Fibroblast of upper back skin (primary cell): Measurements from ENCODE around the gene STT3A.
"Not testable (repeated sequence)": the region's sequence is repeated elsewhere in the genome, so short reads cannot be mapped to it uniquely, and the experiment has no call there.

ENCODE experiments used
- DNase-seq: peaks from one replicate; pipeline ENCODE4 v3.0.0-alpha.2; 2013

STT3A gene

DNA sequence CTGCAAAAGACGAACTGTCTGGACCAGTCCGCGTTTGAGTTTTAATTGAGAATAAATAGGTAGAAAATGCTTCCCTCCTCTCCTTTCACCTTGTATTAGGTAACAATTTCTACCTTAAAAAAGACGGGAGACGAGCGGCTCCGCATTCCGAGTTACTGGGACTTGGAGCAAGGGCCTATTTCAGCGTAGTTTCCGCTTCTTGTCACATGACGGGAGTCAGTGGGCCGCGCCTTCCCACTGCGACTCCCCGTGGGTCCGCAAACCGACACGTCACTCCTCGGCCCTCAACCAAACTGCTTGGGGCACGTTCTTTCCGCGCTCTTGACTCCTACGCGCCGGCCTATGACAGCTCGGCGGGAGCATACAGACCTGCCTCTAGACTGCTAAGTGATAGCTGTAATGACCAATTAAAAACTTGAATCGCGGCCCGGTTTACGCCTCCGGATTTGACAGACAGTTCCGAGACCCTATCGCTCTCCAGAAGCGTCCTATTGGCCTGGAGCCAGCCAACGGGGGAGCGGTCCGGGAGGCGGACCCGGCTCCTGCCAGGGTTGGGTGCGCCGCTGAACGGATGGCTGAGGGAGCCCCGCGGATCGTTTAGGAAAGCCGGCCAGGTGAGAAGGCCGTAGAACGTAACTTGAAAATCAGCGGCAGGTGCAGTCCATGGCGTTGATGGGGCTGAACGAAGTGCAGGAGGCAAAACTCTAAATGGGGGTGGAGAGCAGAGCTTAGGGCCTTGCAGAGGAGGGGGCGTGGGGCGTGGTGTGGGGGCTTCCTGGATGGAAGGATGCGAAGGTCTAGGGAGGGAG lies at the start of gene STT3A:
Gene STT3A, plus strand, starts transcription at position 548 of the 809 bp plus-strand sequence. CDS start 3,064 bp downstream, outside the sequence.
- peak; percentile 100 for DNase-seq

DNA sequence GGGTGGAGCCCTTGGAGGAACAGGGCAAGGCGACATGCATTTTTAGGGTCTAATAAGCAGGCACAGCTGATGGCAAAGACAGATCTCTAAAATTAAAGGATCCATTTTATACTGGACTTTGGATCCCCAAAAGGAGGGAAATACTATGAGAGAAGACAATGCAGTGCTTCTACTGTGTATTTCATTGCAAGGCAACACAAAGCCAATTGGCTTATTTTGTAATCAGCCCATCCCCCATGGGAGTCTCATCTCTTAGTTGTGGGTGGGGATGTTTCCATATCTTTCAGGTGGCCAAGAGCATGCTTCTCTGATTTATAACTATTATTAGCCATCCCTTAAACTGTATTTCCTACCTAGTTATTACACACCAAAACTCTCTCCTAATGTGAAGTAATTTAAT lies 41.9 kb upstream of the STT3A start:
- DNase-seq, result no peak

DNA sequence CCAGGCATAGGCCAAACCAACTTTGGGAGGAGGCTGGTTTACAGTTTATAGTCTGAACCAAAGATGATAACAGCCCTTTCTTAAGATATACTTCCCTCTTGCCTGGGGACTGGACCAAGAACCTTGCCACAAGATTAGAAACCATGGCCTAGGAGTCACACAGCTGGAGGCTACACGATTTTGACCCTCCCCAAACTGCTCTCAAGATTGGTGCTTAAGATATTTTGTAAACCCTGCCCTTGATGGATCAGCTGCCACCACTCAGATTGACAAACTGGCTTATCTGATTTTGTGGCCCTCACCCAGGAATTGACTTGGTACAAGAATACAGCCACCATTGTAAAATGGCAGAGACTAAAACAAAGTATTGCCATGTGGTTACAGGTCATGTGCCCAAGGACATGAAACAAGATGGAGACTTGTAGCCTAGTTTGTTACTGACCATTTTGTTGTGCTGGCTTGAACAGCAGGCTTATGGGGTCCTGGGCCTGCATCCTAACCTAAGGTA lies 40.8 kb upstream of the STT3A start:
- DNase-seq, result no peak

DNA sequence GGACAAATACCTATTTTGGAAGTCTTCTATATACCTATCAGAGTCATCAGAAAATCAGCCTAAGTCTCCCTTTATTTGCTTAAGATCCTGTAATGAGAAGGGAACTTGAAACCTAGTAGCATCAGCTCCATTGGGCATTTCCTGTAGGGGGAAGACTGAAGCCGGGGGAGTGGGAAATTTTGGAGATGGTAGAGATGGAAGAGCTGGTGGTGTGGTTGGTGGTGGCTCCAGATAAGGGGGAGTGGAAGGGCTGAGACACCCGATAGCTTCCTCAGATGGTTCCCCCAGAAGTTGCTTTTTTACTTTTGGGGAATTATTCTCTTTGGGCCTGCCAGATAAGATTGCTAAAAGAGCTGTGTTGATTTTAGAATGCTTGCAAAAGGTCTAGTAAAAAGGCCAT lies 39.7 kb upstream of the STT3A start:
- DNase-seq, result no peak

DNA sequence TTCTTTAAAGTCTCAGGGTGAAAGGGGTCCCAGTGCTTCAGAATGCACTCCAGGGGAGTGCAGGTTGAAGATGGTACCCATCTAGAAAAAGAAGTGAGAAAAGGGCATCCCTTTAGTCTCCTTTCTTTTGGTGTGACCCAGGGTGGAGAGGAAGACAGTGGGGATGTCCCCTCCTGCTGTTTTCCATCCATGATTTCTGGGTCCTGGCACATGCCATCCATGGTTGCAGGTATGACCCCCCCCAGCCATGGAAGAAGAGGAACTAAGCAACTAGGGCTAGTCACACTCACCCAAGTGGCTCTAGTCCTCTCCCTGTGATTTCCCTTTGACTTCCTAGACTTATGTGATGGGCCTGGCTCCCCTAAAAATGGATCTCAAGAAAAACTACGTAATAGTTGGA lies 39.3 kb upstream of the STT3A start:
- no peak for DNase-seq

DNA sequence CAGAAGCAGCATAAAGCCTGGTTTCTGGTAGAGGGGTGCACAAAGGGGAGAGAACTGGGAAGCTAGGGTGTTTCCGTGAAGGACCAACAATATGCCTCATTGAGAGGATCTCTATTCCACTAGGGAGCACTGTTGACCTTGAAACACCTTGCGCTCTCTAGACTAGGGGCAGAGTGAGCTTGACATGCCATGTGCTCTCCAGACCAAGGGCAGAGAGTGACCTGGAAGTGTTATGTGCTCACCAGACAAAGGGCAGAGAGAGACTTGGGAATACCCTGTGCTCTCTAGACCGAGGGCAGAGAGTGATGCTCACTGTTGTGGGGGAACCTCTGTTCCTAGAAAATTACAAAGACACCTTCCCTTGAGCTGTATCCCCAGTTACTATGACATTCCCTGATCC lies 38.6 kb upstream of the STT3A start:
- DNase-seq, result no peak

DNA sequence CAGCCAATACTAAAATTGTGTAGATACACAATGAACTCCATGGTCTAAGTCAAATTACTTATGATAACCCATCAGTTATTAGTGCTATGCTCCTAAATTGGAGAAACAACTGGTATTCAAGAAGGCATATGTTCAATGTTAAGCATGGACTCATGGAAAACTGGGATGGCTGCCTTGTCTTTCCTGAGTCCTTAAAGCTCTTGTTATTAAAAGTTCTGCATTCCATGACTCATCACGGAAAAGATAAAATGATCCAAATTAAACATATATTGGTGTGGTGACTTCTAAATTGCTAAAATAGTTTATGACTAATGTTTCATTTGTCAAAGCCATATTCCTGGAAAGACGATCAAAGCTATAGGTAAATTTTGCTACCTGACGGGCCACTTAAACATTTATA lies 32.8 kb upstream of the STT3A start:
- peak; percentile 2 for DNase-seq

DNA sequence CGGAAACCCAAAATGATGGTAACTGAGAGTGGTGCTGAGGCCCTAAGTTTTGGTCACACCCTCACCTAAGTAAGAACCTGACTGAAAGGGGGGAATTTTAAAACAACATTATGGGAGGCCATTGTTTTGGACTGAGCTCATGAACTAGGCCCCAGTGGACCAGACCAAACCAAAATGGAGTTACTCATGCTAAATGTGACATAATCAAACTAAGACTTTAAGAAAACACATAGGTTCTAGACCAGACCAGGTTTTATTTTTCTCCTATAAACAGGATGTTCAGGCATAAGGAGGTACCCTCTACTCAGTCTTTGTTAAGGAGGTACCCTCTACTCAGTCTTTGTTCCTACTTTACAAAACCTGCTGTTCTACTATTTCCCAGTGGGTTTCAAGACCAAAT lies 30.7 kb upstream of the STT3A start:
- DNase-seq, result no peak

DNA sequence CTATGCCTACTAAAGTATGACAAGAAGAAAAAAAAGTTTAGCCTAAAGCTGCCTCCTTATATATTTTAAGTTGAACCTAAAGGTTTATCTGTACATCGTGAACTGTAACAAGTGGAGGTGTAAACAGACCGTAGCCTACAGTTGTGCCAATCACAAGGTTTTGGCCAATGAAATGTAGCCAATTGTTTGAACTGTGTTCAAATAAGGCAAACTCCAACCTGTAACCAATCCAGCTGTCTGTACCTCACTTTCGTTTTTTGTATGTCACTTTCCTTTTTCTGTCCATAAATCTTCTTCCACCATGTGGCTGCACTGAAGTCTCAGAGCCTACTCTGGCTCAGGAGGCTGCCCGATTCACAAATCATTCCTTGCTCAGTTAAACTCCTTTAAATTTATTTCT lies 30.2 kb upstream of the STT3A start:
- DNase-seq, result no peak

DNA sequence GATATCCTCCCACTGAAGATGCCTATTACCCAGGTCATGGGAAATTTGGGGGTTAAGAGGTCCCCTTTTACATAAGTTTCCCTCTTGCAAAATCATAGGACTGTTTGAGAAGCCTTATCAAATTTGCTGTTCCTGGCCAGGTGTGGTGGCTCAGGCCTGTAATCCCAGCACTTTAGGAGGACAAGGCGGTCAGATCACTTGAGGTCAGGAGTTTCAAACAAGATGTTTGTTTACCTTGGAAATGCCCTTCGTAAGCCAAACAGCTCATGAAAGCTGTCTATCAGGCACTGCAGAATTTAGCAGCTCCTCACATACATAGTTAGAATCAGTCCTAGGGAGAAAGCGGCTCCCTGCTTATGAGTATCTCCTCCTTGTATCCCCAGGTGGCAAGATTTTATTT lies 28.3 kb upstream of the STT3A start:
- DNase-seq, result no peak

DNA sequence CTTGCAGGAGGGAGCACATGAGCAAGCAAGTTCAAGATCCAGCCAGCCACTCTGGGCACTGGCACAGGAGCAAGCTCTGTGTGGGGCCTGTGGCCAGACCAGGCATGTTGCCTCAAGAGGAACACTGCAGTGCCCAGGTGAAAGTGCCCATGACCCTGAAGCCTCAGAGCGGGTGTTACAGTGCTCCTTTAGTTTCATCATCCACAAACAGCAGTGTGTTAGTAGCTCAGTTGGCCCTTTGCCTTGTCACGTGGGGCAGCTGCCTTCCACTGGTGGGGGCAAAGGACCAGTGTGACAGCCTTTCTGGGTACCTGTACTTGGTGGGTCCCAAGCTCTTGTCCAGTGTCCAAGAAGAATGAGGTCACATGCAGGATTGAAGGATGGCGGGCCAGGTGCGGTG lies 26.4 kb upstream of the STT3A start:
- DNase-seq, result no peak

DNA sequence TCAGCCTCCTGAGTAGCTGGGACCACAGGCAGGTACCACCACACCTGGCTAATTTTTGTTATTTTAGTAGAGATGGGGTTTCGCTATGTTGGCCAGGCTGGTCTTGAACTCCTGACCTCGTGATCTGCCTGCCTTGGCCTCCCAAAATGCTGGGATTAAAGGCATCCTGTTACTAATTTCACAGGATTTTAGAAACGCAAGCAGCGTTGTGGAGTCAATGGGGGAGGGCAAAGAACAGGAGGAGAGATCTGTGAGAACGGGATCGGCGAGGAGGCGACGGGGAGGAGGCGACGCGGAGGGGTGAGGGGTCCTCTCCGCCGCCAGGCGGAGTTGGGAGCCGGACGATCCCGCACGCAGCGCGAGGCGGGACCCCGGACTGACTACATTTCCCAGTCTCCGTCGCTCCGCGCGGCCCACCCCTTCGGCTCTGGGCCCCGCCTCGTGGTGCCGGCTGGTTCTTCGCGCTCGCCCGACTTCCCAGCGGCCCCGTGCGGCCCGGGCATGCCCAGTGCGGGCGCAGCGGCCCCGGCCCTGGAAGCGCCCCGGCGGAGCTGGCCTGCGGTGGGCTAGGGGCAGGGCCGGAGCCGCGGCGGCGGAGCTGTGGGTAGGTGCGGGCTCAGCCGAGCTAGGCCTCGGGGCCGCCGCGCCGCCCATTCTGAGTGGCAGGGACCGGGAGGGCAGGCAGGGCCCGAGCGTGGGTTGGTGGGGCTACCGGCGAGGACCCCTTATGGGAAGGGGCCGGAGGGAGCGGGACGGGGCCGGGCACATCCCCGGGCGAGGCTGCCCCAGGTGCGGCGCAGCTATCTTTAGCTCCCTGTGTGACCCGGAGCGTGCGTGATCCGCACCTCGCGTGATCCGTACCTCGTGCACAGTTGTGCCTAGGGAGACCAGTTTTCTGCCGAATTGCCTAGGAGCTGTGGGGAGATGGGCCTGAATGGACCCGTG lies 23.4 kb upstream of the STT3A start, which contains the start of gene EI24:
Gene EI24, plus strand, starts transcription at position 508 of the 945 bp plus-strand sequence. CDS start 3,051 bp downstream, outside the sequence.
- peak; percentile 93 for DNase-seq

DNA sequence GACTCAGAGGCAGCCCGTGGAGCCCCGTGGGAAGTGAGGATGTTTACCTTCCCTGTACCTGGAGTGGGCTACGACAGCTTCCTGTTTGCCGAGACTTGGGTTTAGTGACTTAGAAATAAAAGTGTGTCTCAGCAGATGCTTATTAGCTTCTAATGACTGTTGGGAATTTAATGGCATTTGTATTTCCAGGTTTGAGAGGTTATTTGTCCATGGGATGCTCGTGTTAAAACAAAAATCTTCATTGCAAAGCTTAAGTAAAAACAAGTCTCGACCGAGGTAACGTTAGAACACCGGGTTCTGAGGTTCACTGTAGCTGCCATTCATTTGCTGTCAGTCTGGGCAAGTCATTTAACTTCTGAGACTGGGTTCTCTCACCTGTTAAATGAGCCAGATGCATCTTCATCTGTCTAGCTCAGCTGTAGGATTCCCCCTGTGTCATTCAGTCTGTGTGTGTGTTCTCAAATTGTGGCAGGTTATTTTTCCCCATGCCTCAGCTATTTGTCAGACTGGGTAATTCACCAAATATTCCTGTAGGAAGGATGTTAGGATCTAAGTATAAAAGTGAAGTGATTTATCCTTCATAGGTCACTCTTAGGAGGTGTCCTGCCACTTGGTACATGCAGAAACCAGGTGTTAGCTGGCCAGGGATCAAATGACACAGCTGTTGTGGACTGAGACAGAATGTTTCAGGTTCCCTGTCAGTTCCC lies 22.6 kb upstream of the STT3A start:
- DNase-seq, result no peak

DNA sequence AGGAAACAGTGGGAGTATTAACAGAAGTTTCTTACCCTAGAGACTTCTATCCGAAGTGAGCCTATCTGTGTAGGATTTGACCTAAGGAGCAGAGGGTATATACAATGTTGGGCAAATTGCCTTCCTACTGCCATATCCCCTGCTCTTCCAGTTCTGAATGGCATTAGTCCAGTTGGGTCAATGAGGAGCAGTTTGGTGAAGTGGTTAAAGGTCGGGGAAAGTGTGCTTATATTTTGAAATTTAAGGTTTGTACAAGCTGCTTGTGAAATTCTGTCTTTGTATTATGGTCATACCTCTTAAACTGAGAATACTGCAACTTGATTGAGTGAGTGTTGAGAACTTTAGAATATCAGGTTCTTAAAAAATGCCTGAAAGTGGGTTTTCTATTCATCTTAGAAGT lies 21.7 kb upstream of the STT3A start:
- DNase-seq, result no peak

DNA sequence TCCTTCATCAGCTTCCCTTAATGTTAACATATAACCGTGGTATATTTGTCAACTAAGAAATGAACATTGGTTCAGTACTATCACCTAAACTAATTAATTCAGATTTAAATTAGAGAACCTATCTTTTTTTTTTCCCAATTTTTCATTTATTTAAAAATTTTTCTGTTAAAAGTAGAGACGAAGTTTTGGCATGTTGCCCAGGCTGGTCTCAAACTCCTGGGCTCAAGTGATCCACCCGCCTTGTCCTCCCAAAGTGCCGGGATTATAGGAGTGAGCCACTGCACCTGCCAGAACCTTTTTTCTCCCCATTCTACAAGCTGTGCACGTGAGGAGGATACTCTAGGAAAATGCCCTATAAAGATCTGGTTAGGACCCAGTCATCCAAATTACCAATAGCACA lies 19.7 kb upstream of the STT3A start:
- DNase-seq, result no peak

DNA sequence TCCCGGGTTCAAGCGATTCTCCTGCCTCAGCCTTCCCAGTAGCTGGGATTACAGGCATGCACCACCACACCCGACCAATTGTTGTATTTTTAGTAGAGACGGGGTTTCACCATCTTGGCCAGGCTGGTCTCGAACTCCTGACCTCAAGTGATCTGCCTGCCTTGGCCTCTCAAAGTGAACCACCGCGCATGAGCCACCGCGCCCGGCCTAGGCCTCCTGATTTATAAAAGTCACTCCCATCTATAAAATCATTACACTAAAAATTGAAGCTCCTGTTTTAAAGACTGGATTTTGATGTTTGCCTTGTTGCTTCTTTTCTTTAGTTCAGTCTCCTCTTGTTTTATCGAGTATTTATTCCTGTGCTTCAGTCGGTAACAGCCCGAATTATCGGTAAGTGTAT lies 15.5 kb upstream of the STT3A start:
- DNase-seq, result not testable (repeated sequence)

DNA sequence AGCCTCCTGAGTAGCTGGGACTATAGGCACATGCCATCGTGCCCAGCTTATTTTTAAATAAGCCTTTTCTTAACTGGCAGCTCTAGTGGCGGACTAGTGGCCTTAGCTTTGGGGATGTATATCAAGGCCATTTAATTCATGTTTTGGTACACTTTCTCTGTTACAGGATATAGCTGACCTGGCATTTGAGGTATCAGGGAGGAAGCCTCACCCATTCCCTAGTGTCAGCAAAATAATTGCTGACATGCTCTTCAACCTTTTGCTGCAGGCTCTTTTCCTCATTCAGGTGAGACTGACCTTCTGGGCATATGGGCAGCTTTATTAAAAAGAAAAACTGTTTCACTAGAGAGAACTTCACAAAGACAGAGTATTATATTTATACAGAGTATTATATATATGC lies 13.9 kb upstream of the STT3A start:
- DNase-seq, result no peak

DNA sequence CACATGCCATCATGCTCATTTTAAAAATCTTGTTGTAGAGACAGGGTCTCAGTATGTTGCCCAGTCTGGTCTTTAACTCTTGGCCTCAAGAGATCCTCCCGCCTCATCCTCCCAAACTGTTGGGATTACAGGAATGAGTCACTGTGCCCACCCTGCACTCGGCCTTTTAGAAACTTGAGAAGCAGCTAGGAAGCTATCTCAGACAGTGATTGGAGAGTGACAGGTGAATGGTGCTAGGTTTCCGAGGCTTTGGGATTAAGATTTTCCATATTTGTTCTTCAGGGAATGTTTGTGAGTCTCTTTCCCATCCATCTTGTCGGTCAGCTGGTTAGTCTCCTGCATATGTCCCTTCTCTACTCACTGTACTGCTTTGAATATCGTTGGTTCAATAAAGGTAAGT lies 12.8 kb upstream of the STT3A start:
- no peak for DNase-seq

DNA sequence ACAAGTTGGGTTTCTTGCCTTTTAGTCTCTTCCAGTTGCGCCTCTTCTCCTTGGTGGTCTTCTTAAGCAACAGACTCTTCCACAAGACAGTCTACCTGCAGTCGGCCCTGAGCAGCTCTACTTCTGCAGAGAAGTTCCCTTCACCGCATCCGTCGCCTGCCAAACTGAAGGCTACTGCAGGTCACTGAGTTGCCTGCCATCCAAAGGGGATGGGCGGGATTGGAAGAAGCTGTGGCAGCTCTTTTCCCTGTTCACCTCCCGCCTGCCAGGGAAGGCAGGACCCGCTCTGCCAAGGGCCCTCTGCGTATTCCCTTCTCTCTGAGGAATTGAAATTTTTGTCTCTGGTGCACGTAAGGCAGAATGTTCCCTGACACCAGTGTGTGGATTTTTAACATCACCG lies 9.2 kb upstream of the STT3A start:
- no peak for DNase-seq

DNA sequence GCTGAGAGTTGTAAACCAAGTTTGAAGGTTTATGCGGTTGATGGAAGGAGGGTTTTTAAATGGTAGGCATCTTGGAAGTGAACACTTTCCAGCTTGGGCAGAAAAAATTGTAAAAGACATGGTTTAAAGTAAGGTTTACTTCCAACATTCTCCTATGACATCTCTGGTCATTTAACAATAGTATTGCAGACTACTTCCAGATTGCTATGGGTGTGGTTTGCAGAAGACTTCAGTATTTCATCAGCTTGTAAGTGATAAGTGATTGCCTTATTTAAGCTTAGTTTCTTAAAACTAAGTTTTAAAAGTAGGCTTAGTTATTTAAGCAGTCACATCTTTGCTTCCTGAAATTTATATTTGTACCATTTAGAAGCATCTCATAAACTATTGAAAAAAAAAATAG lies 7.2 kb upstream of the STT3A start:
- no peak for DNase-seq

DNA sequence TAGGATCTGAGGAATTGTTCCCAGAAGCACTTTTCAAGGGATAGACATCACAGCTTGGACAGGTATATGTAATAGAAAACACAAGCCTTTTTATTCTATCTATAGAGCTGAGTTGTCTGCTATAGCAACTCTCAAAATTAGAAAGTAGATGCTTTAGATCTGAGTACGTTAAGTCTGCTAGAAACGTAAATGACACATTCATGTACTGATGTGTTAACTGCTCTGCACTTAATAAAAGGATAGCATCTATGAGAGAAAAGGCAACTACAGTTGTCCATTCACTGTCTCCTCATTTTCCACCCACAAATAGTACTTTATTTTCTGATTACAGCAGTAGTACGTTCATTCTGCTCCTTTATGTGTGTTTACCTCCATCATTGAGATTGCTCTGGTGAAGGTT lies 6.0 kb upstream of the STT3A start:
- DNase-seq, result no peak

DNA sequence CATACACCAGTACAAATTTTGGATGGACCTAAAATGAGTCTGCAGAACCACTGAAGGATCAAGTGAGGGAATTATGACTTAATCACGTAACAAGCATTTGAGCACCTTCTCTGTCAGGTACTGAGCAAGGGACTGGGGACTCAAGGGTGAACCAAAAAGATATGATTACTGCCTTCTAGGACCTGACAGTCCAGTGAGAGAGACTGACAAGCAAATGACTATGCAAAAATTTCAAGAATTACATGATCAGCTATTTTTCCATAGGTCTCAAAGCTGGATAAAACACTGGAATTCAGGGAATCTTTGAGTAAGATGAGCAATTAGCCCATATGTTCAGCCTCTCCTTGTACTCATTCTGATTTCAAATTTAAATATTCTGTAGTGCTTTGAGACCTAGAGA lies 5.2 kb upstream of the STT3A start:
- DNase-seq, result peak; percentile 29

DNA sequence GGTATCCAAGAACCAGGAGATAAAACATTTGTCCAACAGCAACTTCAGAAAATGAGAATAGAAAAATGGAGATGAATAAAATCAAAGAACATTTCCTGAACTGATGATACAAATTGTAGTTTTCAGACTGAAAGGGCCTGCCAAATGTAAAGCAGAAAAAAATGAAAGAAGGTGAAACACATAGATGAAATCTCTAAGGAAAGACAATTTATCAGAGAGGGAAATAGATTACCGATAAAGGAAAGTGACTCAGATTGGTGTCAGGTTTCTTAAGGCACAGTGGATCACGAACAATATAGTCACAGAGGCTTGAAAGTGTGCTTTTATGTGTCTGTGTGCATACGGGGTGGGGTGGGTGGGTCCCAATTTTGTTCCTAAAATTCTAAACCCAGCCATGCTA lies 4.1 kb upstream of the STT3A start:
- DNase-seq, result no peak
